HepG2 (cell line): ENCODE results near the gene ZNF804A. TPM values are rescaled to one million over a fixed set of nuclear protein-coding genes. Genes with fewer than 3 reads are reported as not detected.

ENCODE experiments used
- ATAC-seq: fragments of 200-7000 bp; cut with Tn5 transposase; 3 replicates; pipeline ENCODE4 v1.9.1; 2020; ENCODE audit warnings: mild to moderate bottlenecking, moderate library complexity
- BruUV-seq: library from RNA; stranded (reverse); fragments of 400-500 nt; replicated peaks from 2 replicates; lab custom pipeline; 2021; lab: Mats Ljungman, UMichigan
- CTCF ChIA-PET: fragments of 300-600 bp; formaldehyde crosslinking; extraction: SDS; loops from one replicate; lab custom pipeline; 2021; ENCODE audit warnings: low total read pairs, inconsistent platforms, low intra/inter-chr PET ratio; lab: Yijun Ruan, JAX
- POLR2A ChIA-PET: fragments of 350-600 bp; sonication (Branson Sonifier 250); formaldehyde crosslinking; loops from one replicate; lab custom pipeline; 2020; ENCODE audit warnings: antibody characterized with exemption, inconsistent platforms; lab: Yijun Ruan, JAX
- DNase-seq: peaks from one replicate; pipeline ENCODE4 v3.0.0-alpha.2; 2015; ENCODE audit warnings: low spot score
- FAIRE-seq: peaks from 3 replicates; lab custom pipeline; 2011; peaks lifted over from hg19 to GRCh38; lab: Jason Lieb, UNC
- H2AFZ ChIP-seq: one replicate; pipeline ENCODE4 v1.6.1; 2011; ENCODE audit warnings: low read length, inconsistent platforms
- H3K27ac ChIP-seq: fragments of 300-600 bp; 3 replicates; pipeline ENCODE4 v1.8.0; 2011; ENCODE audit warnings: mixed run types, mild to moderate bottlenecking, mixed read lengths, low read length, inconsistent platforms; ENCODE audit not compliant: insufficient read depth; ENCODE audit errors: extremely low read length
- H3K27me3 ChIP-seq, 2 experiments: fragments of 200-600 bp in 1 of 2; 2 replicates in 1 of 2; 3 replicates in 1 of 2; pipeline versions ENCODE4 v1.6.0 to v1.8.0; 2011; ENCODE audit warnings: low read length in 2 of 2, mild to moderate bottlenecking in 2 of 2, moderate library complexity in 2 of 2, inconsistent platforms in 1 of 2; ENCODE audit not compliant: insufficient read depth in 2 of 2, control insufficient read depth in 1 of 2
- H3K36me3 ChIP-seq, 2 experiments: fragments of 200-600 bp in 1 of 2; replicated peaks in 1 of 2; 2 replicates in 1 of 2; 3 replicates in 1 of 2; pipeline versions ENCODE4 v1.5.1 to v1.8.0; 2011; ENCODE audit warnings: low read length in 2 of 2, inconsistent platforms in 1 of 2; ENCODE audit not compliant: insufficient read depth in 2 of 2, control insufficient read depth in 1 of 2
- H3K4me1 ChIP-seq: 2 replicates; pipeline ENCODE4 v1.5.1; 2012; ENCODE audit warnings: low read length, inconsistent platforms; ENCODE audit not compliant: insufficient read depth
- H3K4me2 ChIP-seq: 2 replicates; pipeline ENCODE4 v1.6.0; 2011; ENCODE audit warnings: low read depth, low read length, inconsistent platforms
- H3K4me3 ChIP-seq, 3 experiments: fragments of 200-600 bp in 1 of 3; sonication (generic), shearing (Covaris generic) in 1 of 3; replicated peaks in 1 of 3; 2 replicates each; pipeline ENCODE4 v1.5.1; 2011 to 2016; ENCODE audit warnings: low read length in 3 of 3, inconsistent platforms in 2 of 3, low read depth in 2 of 3, mild to moderate bottlenecking in 2 of 3, control low read depth in 1 of 3, mixed read lengths in 1 of 3; ENCODE audit not compliant: insufficient read depth in 1 of 3
- H3K79me2 ChIP-seq: one replicate; pipeline ENCODE4 v1.6.1; 2011; ENCODE audit warnings: low read length, inconsistent platforms; ENCODE audit not compliant: insufficient read depth
- H3K9ac ChIP-seq: 2 replicates; pipeline ENCODE4 v1.6.0; 2011; ENCODE audit warnings: mild to moderate bottlenecking, low read depth, low read length, inconsistent platforms; ENCODE audit not compliant: insufficient read depth
- H3K9me3 ChIP-seq: 2 replicates; pipeline ENCODE4 v1.5.1; 2012; ENCODE audit warnings: mild to moderate bottlenecking, low read length
- H4K20me1 ChIP-seq: 2 replicates; pipeline ENCODE4 v1.6.0; 2011; ENCODE audit warnings: inconsistent platforms, mild to moderate bottlenecking, low read length, moderate library complexity; ENCODE audit not compliant: insufficient read depth
- ADNP ChIP-seq: sonication (generic); formaldehyde crosslinking; IDR thresholded peaks from 2 replicates; pipeline ENCODE4 v1.4.0; 2020; ENCODE audit warnings: missing genetic modification reagents
- BRCA1 ChIP-seq: sonication (generic); formaldehyde crosslinking; IDR thresholded peaks from 2 replicates; pipeline ENCODE4 v1.4.0; 2020; ENCODE audit warnings: missing genetic modification reagents
- HHEX ChIP-seq: IDR thresholded peaks from 2 replicates; pipeline ENCODE4 v1.6.1; 2016; ENCODE audit warnings: control low read depth
- KLF9 ChIP-seq: IDR thresholded peaks from 2 replicates; pipeline ENCODE4 v1.6.1; 2016; ENCODE audit warnings: low read depth
- REPIN1 ChIP-seq: sonication (generic); formaldehyde crosslinking; IDR thresholded peaks from 2 replicates; pipeline ENCODE4 v1.8.0; 2022; ENCODE audit warnings: missing genetic modification reagents, low read depth, mild to moderate bottlenecking, borderline replicate concordance
- SMC3 ChIP-seq: IDR thresholded peaks from 2 replicates; pipeline ENCODE4 v1.6.1; 2011; ENCODE audit warnings: low read length, improper control_type of control experiment
- SUZ12 ChIP-seq: fragments of 150-350 bp; IDR thresholded peaks from 2 replicates; pipeline ENCODE4 v1.6.1; 2014; ENCODE audit warnings: low read depth, low read length
- TP53 ChIP-seq: sonication (generic); formaldehyde crosslinking; conservative IDR thresholded peaks from 2 replicates; pipeline ENCODE4 v1.4.0; 2020; ENCODE audit warnings: missing genetic modification reagents
- TSC22D2 ChIP-seq: sonication (generic); formaldehyde crosslinking; IDR thresholded peaks from 2 replicates; pipeline ENCODE4 v1.5.1; 2020; ENCODE audit warnings: missing genetic modification reagents, mild to moderate bottlenecking, borderline replicate concordance
- ZMYM2 ChIP-seq: sonication (generic); formaldehyde crosslinking; IDR thresholded peaks from 2 replicates; pipeline ENCODE4 v1.8.0; 2022; ENCODE audit warnings: mild to moderate bottlenecking, missing genetic modification reagents
- ZNF224 ChIP-seq: sonication (generic); formaldehyde crosslinking; IDR thresholded peaks from 2 replicates; pipeline ENCODE4 v1.5.0; 2020; ENCODE audit warnings: mild to moderate bottlenecking, missing genetic modification reagents
- ZNF558 ChIP-seq: sonication (generic); formaldehyde crosslinking; IDR thresholded peaks from 2 replicates; pipeline ENCODE4 v1.9.0; 2022; ENCODE audit warnings: mild to moderate bottlenecking, missing genetic modification reagents, borderline replicate concordance
- ZNF572 ChIP-seq: sonication (generic); formaldehyde crosslinking; IDR thresholded peaks from 2 replicates; pipeline ENCODE4 v1.5.1; 2020; ENCODE audit warnings: mild to moderate bottlenecking, missing genetic modification reagents
- WGBS: methylation state at CpG from one replicate; pipeline ENCODE4 v1.1.6; 2017; ENCODE audit warnings: low lambda C conversion rate; 5-methylcytosine and 5-hydroxymethylcytosine counted together
- in situ Hi-C: cut with HindIII; loops from 2 replicates; pipeline ENCODE4 v1.10.0; 2017; ENCODE audit warnings: low pct_unique_long_range_greater_than_20kb; ENCODE audit not compliant: extremely low pct_ligation_motif_present
- intact Hi-C: fragments of 100-400 bp; cut with micrococcal nuclease; formaldehyde crosslinking; loops from one replicate; pipeline ENCODE4 v1.10.0; 2022; ENCODE audit not compliant: unreplicated experiment
- polyA plus RNA-seq, 8 experiments: library from polyadenylated mRNA; depleted of rRNA in 3 of 8; stranded (reverse) in 7 of 8; unstranded in 1 of 8; fragments of >200 nt; fragmentation: Illumina TruSeq in 4 of 8; extraction: Trizol in 4 of 8; gene quantifications; 2 replicates each; pipeline versions ENCODE4 v1.2.1 to v1.2.3, GENCODE V29; 2011 to 2016; ENCODE audit warnings: low read depth in 4 of 8, missing spikeins in 1 of 8, mixed read lengths in 1 of 8; ENCODE audit not compliant: insufficient read depth in 1 of 8
- total RNA-seq, 5 experiments: library from RNA; depleted of rRNA; stranded (reverse); fragments of >200 nt; fragmentation: Illumina TruSeq; extraction: Trizol; gene quantifications; 2 replicates each; pipeline ENCODE4 v1.2.3, GENCODE V29; 2016; ENCODE audit warnings: low read depth in 1 of 5
- TF ChIP-seq, protein P1 (sequence below): IDR thresholded peaks from 2 replicates; pipeline ENCODE4 v1.6.1; 2012; ENCODE audit warnings: inconsistent platforms
- TF ChIP-seq, protein P2 (sequence below): sonication (generic); formaldehyde crosslinking; IDR thresholded peaks from 2 replicates; pipeline ENCODE4 v1.4.0; 2020; ENCODE audit warnings: missing genetic modification reagents, borderline replicate concordance
- TF ChIP-seq, protein P3 (sequence below): sonication (generic); formaldehyde crosslinking; IDR thresholded peaks from 2 replicates; pipeline ENCODE4 v1.5.0; 2020; ENCODE audit warnings: mild to moderate bottlenecking, missing genetic modification reagents
- TF ChIP-seq, protein P4 (sequence below): sonication (generic); formaldehyde crosslinking; IDR thresholded peaks from 2 replicates; pipeline ENCODE4 v1.4.0; 2020; ENCODE audit warnings: mild to moderate bottlenecking, missing genetic modification reagents
- TF ChIP-seq, protein P5 (sequence below): sonication (generic); formaldehyde crosslinking; IDR thresholded peaks from 2 replicates; pipeline ENCODE4 v1.8.1; 2023; ENCODE audit warnings: mild to moderate bottlenecking, missing genetic modification reagents, borderline replicate concordance
- TF ChIP-seq, protein P6 (sequence below): IDR thresholded peaks from 2 replicates; pipeline ENCODE4 v1.6.1; 2016; ENCODE audit warnings: missing compliant biosample characterization, missing genetic modification reagents, borderline replicate concordance
- TF ChIP-seq, protein P7 (sequence below): IDR thresholded peaks from 2 replicates; pipeline ENCODE4 v1.6.1; 2016; ENCODE audit warnings: mild to moderate bottlenecking

ZNF804A gene
- total and polyA plus RNA-seq, 2 of the 13 experiments (the other 11 are each of a cell fraction or from before 2014, with no cell fraction given): 0.07 to 0.09 TPM

DNA sequence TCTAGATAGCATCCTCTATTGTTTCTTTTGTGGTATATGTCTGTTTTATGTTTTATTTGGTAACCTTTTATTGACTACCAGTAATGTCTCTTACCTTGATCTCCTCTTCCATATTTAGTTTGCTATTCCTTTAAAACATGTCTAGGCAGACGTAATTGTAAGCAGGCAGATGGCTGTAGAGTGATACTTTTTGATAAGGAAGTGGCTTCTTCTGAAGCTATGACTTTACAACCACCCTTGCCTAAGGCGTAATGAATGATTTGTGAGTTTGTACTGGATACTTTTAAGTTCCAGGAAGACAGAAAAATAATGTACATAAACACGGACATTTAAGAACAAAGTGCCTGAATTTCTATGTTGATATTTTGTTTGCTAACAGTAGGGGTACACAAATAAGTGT, 85.6 kb downstream of the ZNF804A start:
- H4K20me1 ChIP-seq: no peaks in the 10 kb centered on the region
- BruUV-seq: no TSS peak
- H3K4me1 ChIP-seq: no peaks in the 10 kb centered on the region
- in situ Hi-C loops: no loop called here
- no peaks in the 10 kb centered on the region for H3K9me3 ChIP-seq
- TF ChIP-seq TSC22D2 (CRISPR knock-in tag): no peak
- no peak for TF ChIP-seq KLF9
- no peak for TF ChIP-seq ZMYM2
- TF ChIP-seq, protein P1, sequence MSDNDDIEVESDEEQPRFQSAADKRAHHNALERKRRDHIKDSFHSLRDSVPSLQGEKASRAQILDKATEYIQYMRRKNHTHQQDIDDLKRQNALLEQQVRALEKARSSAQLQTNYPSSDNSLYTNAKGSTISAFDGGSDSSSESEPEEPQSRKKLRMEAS: no peak
- TF ChIP-seq, protein P2, sequence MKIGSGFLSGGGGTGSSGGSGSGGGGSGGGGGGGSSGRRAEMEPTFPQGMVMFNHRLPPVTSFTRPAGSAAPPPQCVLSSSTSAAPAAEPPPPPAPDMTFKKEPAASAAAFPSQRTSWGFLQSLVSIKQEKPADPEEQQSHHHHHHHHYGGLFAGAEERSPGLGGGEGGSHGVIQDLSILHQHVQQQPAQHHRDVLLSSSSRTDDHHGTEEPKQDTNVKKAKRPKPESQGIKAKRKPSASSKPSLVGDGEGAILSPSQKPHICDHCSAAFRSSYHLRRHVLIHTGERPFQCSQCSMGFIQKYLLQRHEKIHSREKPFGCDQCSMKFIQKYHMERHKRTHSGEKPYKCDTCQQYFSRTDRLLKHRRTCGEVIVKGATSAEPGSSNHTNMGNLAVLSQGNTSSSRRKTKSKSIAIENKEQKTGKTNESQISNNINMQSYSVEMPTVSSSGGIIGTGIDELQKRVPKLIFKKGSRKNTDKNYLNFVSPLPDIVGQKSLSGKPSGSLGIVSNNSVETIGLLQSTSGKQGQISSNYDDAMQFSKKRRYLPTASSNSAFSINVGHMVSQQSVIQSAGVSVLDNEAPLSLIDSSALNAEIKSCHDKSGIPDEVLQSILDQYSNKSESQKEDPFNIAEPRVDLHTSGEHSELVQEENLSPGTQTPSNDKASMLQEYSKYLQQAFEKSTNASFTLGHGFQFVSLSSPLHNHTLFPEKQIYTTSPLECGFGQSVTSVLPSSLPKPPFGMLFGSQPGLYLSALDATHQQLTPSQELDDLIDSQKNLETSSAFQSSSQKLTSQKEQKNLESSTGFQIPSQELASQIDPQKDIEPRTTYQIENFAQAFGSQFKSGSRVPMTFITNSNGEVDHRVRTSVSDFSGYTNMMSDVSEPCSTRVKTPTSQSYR: no peak
- no peak for TF ChIP-seq HHEX (CRISPR knock-in tag)
- TF ChIP-seq ZNF224 (CRISPR knock-in tag): no peak
- TF ChIP-seq, protein P3, sequence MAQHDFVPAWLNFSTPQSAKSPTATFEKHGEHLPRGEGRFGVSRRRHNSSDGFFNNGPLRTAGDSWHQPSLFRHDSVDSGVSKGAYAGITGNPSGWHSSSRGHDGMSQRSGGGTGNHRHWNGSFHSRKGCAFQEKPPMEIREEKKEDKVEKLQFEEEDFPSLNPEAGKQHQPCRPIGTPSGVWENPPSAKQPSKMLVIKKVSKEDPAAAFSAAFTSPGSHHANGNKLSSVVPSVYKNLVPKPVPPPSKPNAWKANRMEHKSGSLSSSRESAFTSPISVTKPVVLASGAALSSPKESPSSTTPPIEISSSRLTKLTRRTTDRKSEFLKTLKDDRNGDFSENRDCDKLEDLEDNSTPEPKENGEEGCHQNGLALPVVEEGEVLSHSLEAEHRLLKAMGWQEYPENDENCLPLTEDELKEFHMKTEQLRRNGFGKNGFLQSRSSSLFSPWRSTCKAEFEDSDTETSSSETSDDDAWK (CRISPR knock-in tag): no peak
- TF ChIP-seq, protein P4, sequence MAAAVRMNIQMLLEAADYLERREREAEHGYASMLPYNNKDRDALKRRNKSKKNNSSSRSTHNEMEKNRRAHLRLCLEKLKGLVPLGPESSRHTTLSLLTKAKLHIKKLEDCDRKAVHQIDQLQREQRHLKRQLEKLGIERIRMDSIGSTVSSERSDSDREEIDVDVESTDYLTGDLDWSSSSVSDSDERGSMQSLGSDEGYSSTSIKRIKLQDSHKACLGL (CRISPR knock-in tag): no peak
- no peak for TF ChIP-seq SUZ12
- no peak for TF ChIP-seq BRCA1 (CRISPR knock-in tag)
- TF ChIP-seq, protein P5, sequence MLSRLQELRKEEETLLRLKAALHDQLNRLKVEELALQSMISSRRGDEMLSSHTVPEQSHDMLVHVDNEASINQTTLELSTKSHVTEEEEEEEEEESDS (CRISPR knock-in tag): no peak
- TF ChIP-seq, protein P6, sequence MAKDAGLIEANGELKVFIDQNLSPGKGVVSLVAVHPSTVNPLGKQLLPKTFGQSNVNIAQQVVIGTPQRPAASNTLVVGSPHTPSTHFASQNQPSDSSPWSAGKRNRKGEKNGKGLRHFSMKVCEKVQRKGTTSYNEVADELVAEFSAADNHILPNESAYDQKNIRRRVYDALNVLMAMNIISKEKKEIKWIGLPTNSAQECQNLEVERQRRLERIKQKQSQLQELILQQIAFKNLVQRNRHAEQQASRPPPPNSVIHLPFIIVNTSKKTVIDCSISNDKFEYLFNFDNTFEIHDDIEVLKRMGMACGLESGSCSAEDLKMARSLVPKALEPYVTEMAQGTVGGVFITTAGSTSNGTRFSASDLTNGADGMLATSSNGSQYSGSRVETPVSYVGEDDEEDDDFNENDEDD (CRISPR knock-in tag): no peak
- no peak for TF ChIP-seq ZNF572
- no peak for TF ChIP-seq REPIN1
- TF ChIP-seq, protein P7, sequence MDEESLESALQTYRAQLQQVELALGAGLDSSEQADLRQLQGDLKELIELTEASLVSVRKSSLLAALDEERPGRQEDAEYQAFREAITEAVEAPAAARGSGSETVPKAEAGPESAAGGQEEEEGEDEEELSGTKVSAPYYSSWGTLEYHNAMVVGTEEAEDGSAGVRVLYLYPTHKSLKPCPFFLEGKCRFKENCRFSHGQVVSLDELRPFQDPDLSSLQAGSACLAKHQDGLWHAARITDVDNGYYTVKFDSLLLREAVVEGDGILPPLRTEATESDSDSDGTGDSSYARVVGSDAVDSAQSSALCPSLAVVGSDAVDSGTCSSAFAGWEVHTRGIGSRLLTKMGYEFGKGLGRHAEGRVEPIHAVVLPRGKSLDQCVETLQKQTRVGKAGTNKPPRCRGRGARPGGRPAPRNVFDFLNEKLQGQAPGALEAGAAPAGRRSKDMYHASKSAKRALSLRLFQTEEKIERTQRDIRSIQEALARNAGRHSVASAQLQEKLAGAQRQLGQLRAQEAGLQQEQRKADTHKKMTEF (CRISPR knock-in tag): no peak
- no peak for TF ChIP-seq TP53 (CRISPR knock-in tag)
- no peak for TF ChIP-seq ADNP (CRISPR knock-in tag)
- no peak for TF ChIP-seq SMC3
- no peak for TF ChIP-seq ZNF558 (CRISPR knock-in tag)
- H3K9ac ChIP-seq: no peak overlapping the region
- H3K79me2 ChIP-seq: no peaks in the 10 kb centered on the region
- no peaks in the 10 kb centered on the region for H3K36me3 ChIP-seq
- no peak overlapping the region for H3K4me2 ChIP-seq
- FAIRE-seq: no peak
- H3K4me3 ChIP-seq: no peak overlapping the region
- no peak for DNase-seq
- no peak overlapping the region for H3K27ac ChIP-seq
- ChIA-PET POLR2A (no interaction called here), CTCF (no interaction called here)
- intact Hi-C loops: no loop called here
- no peak overlapping the region for H2AFZ ChIP-seq
- H3K27me3 ChIP-seq: no peaks in the 10 kb centered on the region
- 7% methylated on average over 3 of the region's 3 CpGs for WGBS
- no peak for ATAC-seq
